SH-SY5Y (cell line): Measurements from ENCODE around the gene MYH8.

Experiments
- GATA2 ChIP-seq: IDR thresholded peaks from 2 replicates; pipeline ENCODE4 v1.6.1; 2011; ENCODE audit warnings: mild to moderate bottlenecking, low read depth, low read length
- GATA3 ChIP-seq: IDR thresholded peaks from 2 replicates; pipeline ENCODE4 v1.6.1; 2011; ENCODE audit warnings: low read depth, mild to moderate bottlenecking, low read length, moderate library complexity

- TF ChIP-seq GATA2 (no peak), GATA3 (no peak)
These were observed 68.9 kb downstream of the MYH8 start for GRCh38 chr17:10352893-10353292.
